Measurements from ENCODE around the gene SLC35D1.

- TF ChIP-seq USF1 (IDR thresholded peaks at IDR 0.05) (no peak), EGR1 (IDR thresholded peaks at IDR 0.05) (no peak), TEAD4 (IDR thresholded peaks at IDR 0.05) (no peak), RAD21 (IDR thresholded peaks at IDR 0.05; ENCODE audit: low read depth) (no peak)
Measured at GRCh38 chr1:67100833-67101232, 46.9 kb upstream of the SLC35D1 start.

Data from Ishikawa (cell line).